BLaER1 (cell line): ENCODE results near the gene OR10A5.
"Not testable (repeated sequence)": the region's sequence is repeated elsewhere in the genome, so short reads cannot be mapped to it uniquely, and the experiment has no call there.

ENCODE experiments used
- H3K27ac ChIP-seq: shearing (Covaris generic); formaldehyde crosslinking; 2 replicates; pipeline ENCODE4 v1.8.1; 2022
- H3K27me3 ChIP-seq: shearing (Covaris generic); formaldehyde crosslinking; 2 replicates; pipeline ENCODE4 v1.8.1; 2022
- H3K36me3 ChIP-seq: shearing (Covaris generic); formaldehyde crosslinking; 2 replicates; pipeline ENCODE4 v1.8.1; 2022
- H3K4me1 ChIP-seq: shearing (Covaris generic); formaldehyde crosslinking; 2 replicates; pipeline ENCODE4 v1.8.1; 2022
- H3K4me2 ChIP-seq: shearing (Covaris generic); formaldehyde crosslinking; 2 replicates; pipeline ENCODE4 v1.8.1; 2022
- H3K4me3 ChIP-seq: shearing (Covaris generic); formaldehyde crosslinking; 2 replicates; pipeline ENCODE4 v1.8.1; 2022
- H3K9ac ChIP-seq: shearing (Covaris generic); formaldehyde crosslinking; 2 replicates; pipeline ENCODE4 v1.8.1; 2022
- H3K9me3 ChIP-seq: shearing (Covaris generic); formaldehyde crosslinking; 2 replicates; pipeline ENCODE4 v1.8.1; 2022
- H4K20me1 ChIP-seq: shearing (Covaris generic); formaldehyde crosslinking; 2 replicates; pipeline ENCODE4 v1.8.1; 2022
- Cebpa-rat ChIP-seq: shearing (Covaris generic); IDR thresholded peaks from 2 replicates; pipeline ENCODE4 v1.8.1; 2022

Gene OR10A5

DNA sequence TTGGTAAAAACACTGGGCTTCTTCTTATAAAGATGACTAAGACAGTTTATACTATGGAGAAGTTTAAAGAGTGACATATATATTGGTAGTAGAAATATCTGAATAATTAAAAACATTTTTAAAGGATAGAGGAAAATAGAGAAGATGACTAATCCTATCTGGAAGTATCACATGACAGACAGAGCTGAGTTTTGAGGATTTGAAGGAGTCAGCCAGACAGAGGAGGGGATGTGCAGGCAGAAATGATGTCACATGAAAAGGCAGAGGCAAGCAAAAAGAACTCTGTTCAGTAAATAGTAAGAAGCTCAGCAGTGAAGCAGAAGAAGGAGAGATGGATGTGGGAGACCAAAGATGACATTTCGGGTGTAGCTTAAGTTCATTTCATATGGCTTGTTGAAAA is 19.0 kb downstream of the OR10A5 start:
- H3K9ac ChIP-seq = no peak overlapping the region
- no peaks in the 10 kb centered on the region for H3K27me3 ChIP-seq

DNA sequence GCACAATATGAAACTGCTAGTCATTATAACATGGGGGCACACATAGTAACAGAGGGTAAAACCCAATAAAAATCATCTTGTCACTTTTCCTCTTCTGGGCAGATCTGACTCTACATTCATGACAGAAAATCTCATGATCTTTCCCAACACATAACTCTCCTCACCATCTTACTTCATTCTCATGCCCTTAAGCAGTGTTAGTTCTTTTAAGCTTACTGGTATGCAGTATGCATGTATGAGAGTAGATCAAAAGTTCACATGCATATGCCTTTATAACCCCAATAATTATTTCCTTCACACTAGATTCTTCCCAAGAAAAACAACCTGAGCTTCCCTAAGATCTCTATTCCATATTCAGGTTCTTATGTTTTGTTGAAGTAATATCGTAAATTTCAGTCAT is 25.8 kb downstream of the OR10A5 start:
- TF ChIP-seq Cebpa-rat = no peak

More for the DNA sequence above, 19.0 kb downstream of the OR10A5 start:
- Histone ChIP-seq H3K4me2 (no peak overlapping the region), H3K4me1 (no peaks in the 10 kb centered on the region), H3K27ac (no peak overlapping the region), H4K20me1 (no peaks in the 10 kb centered on the region), H3K4me3 (no peak overlapping the region), H3K9me3 (no peaks in the 10 kb centered on the region), H3K36me3 (no peaks in the 10 kb centered on the region)
- no peak for TF ChIP-seq Cebpa-rat

DNA sequence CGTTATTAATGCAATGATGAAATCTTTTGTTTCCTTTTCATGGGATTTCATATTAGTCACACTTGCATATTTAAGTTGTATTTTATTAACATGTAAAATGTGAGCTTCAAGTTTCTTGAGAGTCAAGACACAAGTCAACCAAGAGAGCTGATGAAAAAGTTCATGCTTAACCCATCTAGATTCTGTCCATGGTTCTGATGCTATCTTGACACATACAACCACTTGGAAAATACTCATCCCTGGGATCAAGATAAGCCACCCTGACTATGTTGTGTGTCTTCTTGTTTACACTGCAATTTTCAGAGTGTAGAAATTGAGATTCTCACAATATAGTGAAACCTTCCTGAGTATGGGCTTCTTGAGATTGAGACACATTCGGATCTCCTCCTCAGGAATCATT is 30.3 kb downstream of the OR10A5 start:
- H3K4me2 ChIP-seq = no peak overlapping the region
- H3K9me3 ChIP-seq = peaks cover 9% of the 10 kb centered on the region
- H3K27me3 ChIP-seq = no peaks in the 10 kb centered on the region
- H3K4me1 ChIP-seq = no peaks in the 10 kb centered on the region
- no peak overlapping the region for H3K4me3 ChIP-seq
- no peaks in the 10 kb centered on the region for H4K20me1 ChIP-seq
- no peak for TF ChIP-seq Cebpa-rat
- no peak overlapping the region for H3K27ac ChIP-seq
- no peak overlapping the region for H3K9ac ChIP-seq
- H3K36me3 ChIP-seq = no peaks in the 10 kb centered on the region

More for the DNA sequence above, 25.8 kb downstream of the OR10A5 start:
- H3K27me3 ChIP-seq = no peaks in the 10 kb centered on the region
- H3K9me3 ChIP-seq = no peaks in the 10 kb centered on the region
- no peaks in the 10 kb centered on the region for H3K4me1 ChIP-seq
- no peaks in the 10 kb centered on the region for H3K36me3 ChIP-seq
- no peak overlapping the region for H3K27ac ChIP-seq
- H4K20me1 ChIP-seq = no peaks in the 10 kb centered on the region
- no peak overlapping the region for H3K9ac ChIP-seq
- no peak overlapping the region for H3K4me3 ChIP-seq
- H3K4me2 ChIP-seq = no peak overlapping the region

DNA sequence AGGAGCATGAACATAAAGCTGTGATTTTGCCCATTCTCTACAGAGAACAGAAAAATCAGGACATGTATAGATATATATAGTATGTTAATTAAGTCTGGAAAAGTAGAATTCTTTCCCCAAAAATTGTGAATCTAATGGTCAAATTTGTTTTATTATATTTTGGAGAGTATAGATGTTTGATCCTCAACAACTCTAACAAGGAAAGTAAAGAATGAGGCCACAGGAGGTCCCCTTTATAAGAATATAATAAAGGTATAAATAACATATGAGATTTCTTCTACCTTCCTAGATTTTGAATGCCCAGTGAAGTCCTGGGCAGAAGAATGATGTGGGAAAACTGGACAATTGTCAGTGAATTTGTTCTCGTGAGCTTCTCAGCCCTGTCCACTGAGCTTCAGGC is 30.8 kb downstream of the OR10A5 start, which contains the start of gene OR10A4:
OR10A4 (plus strand) TSS at position 301 of the 400 bp plus-strand sequence; CDS start at position 324, 23 bp downstream.
- Histone ChIP-seq H3K4me3 (no peak within 1 kb of the TSS), H3K36me3 (no peaks in the 10 kb centered on the region), H4K20me1 (no peaks in the 10 kb centered on the region), H3K27ac (no peak within 1 kb of the TSS), H3K4me2 (no peak within 1 kb of the TSS), H3K27me3 (no peaks in the 10 kb centered on the region), H3K4me1 (no peaks in the 10 kb centered on the region), H3K9me3 (peaks cover 9% of the 10 kb centered on the region), H3K9ac (no peak within 1 kb of the TSS)
- TF ChIP-seq Cebpa-rat = no peak

DNA sequence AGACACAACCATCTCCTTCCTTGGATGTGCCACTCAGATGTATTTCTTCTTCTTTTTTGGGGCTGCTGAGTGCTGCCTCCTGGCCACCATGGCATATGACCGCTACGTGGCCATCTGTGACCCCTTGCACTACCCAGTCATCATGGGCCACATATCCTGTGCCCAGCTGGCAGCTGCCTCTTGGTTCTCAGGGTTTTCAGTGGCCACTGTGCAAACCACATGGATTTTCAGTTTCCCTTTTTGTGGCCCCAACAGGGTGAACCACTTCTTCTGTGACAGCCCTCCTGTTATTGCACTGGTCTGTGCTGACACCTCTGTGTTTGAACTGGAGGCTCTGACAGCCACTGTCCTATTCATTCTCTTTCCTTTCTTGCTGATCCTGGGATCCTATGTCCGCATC is 31.4 kb downstream of the OR10A5 start:
- no peak overlapping the region for H3K4me2 ChIP-seq
- H4K20me1 ChIP-seq = no peaks in the 10 kb centered on the region
- H3K27ac ChIP-seq = no peak overlapping the region
- no peaks in the 10 kb centered on the region for H3K27me3 ChIP-seq
- H3K9ac ChIP-seq = no peak overlapping the region
- H3K4me3 ChIP-seq = no peak overlapping the region
- no peaks in the 10 kb centered on the region for H3K4me1 ChIP-seq
- H3K9me3 ChIP-seq = peaks cover 9% of the 10 kb centered on the region
- no peaks in the 10 kb centered on the region for H3K36me3 ChIP-seq
- TF ChIP-seq Cebpa-rat = no peak

DNA sequence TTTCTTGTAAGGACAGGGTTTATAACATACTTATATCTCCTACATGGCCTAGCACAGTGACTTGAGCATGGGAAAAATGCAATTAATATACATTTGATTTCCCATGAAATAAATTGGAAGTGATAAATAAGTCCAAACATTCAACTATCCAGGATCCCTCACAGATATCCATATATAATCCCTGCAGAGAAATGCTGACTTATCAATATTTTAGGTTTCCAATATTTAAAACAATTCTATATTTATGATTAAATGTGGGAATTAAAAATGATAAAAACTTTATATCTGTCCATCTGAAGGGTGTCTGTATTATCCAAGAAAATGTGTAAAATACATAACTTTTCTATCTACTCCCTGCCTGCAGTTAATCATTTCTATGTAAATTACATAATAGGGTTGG is 37.3 kb downstream of the OR10A5 start:
- Histone ChIP-seq H3K9ac (no peak overlapping the region), H3K9me3 (no peaks in the 10 kb centered on the region), H3K4me3 (no peak overlapping the region), H3K4me2 (no peak overlapping the region), H3K27ac (no peak overlapping the region), H3K4me1 (no peaks in the 10 kb centered on the region), H3K36me3 (no peaks in the 10 kb centered on the region), H3K27me3 (no peaks in the 10 kb centered on the region), H4K20me1 (no peaks in the 10 kb centered on the region)
- no peak for TF ChIP-seq Cebpa-rat

DNA sequence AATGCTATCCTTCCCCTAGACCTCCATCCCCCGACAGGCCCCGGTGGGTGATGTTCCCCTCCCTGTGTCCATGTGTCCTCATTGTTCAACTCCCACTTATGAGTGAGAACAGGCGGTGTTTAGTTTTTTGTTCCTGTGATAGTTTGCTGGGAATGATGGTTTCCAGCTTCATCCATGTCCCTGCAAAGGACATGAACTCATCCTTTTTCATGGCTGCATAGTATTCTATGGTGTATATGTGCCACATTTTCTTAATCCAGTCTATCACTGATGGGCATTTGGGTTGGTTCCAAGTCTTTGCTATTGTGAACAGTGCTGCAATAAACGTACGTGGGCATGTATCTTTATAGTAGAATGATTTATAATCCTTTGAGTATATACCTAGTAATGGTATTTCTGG is 42.2 kb downstream of the OR10A5 start:
- H3K9ac ChIP-seq, H3K9me3 ChIP-seq, H3K36me3 ChIP-seq, H3K27ac ChIP-seq, H3K4me3 ChIP-seq, H3K27me3 ChIP-seq, H4K20me1 ChIP-seq, H3K4me1 ChIP-seq, H3K4me2 ChIP-seq: not testable (repeated sequence)

DNA sequence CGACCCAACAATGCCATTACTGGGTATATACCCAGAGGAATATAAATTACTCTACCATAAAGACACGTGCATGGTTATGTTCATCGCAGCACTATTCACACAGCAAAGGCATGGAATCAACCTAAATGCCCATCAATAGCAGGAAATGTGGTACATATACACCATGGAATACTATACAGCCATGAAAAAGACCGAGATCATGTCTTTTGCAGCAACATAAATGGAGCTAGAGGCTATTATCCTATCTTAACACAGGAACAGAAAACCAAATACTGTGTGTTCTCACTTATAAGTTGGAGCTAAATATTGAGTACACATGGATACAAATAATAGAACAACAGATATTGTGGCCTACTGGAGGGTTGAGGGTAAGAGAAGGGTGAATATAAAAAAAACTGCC is 43.3 kb downstream of the OR10A5 start:
- H3K9me3 ChIP-seq = 0 out of 2 replicates have a peak, but pooled peaks cover 3% of the 10 kb centered on the region
- H4K20me1 ChIP-seq = no peaks in the 10 kb centered on the region
- no peaks in the 10 kb centered on the region for H3K27me3 ChIP-seq
- no peak overlapping the region for H3K9ac ChIP-seq
- no peak for TF ChIP-seq Cebpa-rat
- no peaks in the 10 kb centered on the region for H3K36me3 ChIP-seq
- no peaks in the 10 kb centered on the region for H3K4me1 ChIP-seq
- no peak overlapping the region for H3K4me3 ChIP-seq
- no peak overlapping the region for H3K4me2 ChIP-seq
- no peak overlapping the region for H3K27ac ChIP-seq

DNA sequence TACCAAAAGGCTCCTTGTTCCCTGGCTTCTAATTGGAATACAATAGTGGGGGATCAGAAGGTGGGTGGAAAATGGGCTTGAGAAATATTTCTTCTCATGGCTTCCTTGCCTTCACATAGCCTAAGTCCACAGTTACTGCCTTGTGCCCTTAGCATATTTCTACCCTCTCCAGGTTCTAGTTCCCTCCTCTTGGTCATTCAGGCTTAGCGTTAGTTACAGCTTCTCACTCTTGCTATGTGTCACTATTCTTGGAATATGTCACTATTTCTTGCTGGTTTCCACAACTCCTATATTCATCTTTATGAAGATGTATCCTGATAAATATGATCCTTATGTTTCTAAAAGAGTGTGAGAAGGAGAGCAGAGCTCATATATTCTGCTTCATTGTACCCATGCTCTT is 44.4 kb downstream of the OR10A5 start:
- Histone ChIP-seq H3K4me1 (no peaks in the 10 kb centered on the region), H3K27me3 (no peaks in the 10 kb centered on the region), H3K9me3 (0 out of 2 replicates have a peak, but pooled peaks cover 3% of the 10 kb centered on the region), H3K4me3 (no peak overlapping the region), H3K9ac (no peak overlapping the region), H3K4me2 (no peak overlapping the region), H3K36me3 (no peaks in the 10 kb centered on the region), H3K27ac (no peak overlapping the region), H4K20me1 (no peaks in the 10 kb centered on the region)
- TF ChIP-seq Cebpa-rat = no peak

DNA sequence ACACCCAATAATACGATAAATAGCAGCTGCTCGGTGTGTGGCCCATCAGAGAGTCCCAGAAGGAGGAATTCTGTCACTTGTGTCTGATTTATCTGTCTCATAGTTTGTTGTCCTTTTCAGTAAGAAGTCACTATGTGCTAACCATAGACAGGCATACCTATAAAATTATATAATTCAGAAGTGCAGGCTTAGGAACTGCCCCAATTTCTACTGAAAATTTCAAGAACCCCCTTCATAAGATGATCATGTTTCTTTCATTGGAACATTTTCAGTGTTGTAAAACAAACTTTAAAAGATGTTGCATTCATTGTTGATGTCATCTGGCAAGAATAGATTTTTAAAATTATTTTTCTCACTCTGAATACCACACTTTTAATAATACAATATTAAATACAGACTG is 46.9 kb downstream of the OR10A5 start, which contains the start of gene OR2D2:
OR2D2 (minus strand) TSS at position 101 of the 400 bp plus-strand sequence; CDS start at position 101, 0 bp downstream.
- Histone ChIP-seq H3K4me2 (no peak within 1 kb of the TSS), H4K20me1 (no peaks in the 10 kb centered on the region), H3K4me1 (no peaks in the 10 kb centered on the region), H3K4me3 (no peak within 1 kb of the TSS), H3K27ac (no peak within 1 kb of the TSS), H3K36me3 (no peaks in the 10 kb centered on the region), H3K9ac (no peak within 1 kb of the TSS), H3K27me3 (no peaks in the 10 kb centered on the region), H3K9me3 (0 out of 2 replicates have a peak, but pooled peaks cover 3% of the 10 kb centered on the region)
- no peak for TF ChIP-seq Cebpa-rat

DNA sequence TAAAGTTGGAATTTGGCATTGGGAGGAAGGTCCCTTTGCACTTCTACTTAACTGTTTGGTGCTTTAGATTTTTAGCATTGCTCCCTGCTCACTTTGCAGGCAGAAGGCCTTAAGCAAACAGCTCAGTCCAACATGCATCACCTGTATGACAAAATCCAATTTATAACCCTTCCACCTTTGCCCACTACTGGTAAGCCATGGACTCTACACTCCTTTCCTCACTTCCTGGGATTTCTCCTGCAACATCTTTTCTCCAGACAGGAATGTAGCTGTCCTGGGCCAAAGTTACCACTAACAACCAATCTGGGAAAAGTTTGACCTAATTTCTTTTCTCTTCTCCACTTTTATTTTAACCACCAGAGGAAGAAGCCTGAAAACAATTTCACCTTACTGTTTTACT is 48.6 kb downstream of the OR10A5 start:
- Histone ChIP-seq H3K9ac (no peak overlapping the region), H3K27me3 (no peaks in the 10 kb centered on the region)

More for the DNA sequence above, 48.6 kb downstream of the OR10A5 start:
- Histone ChIP-seq H3K36me3 (no peaks in the 10 kb centered on the region), H3K4me3 (no peak overlapping the region), H4K20me1 (no peaks in the 10 kb centered on the region), H3K27ac (no peak overlapping the region), H3K9me3 (no peaks in the 10 kb centered on the region), H3K4me1 (no peaks in the 10 kb centered on the region), H3K4me2 (no peak overlapping the region)
- no peak for TF ChIP-seq Cebpa-rat
